Heart right ventricle (tissue), 16 donors: Measurements from ENCODE around the gene MOGAT1. TPM values are rescaled to one million over a fixed set of nuclear protein-coding genes. Genes with fewer than 3 reads are reported as not detected.

ENCODE experiments used
- ATAC-seq, 8 donors: fragments of 200-7000 bp; cut with Tn5 transposase; one replicate each; pipeline ENCODE4 v1.9.1; 2020; ENCODE audit warnings: mild to moderate bottlenecking in 8 of 8, moderate library complexity in 8 of 8, moderate number of reproducible peaks in 1 of 8
- DNase-seq, 2 donors: peaks; one replicate each; pipeline ENCODE4 v3.0.0-alpha.2; 2020
- H3K27ac ChIP-seq, 10 donors: fragments of 200-600 bp; sonication (generic) in 2 of 10; one replicate each; pipeline versions ENCODE4 v1.5.0 to v1.8.0; 2020 to 2022; ENCODE audit warnings: mild to moderate bottlenecking in 3 of 10
- H3K27me3 ChIP-seq, 7 donors: fragments of 200-600 bp; one replicate each; pipeline ENCODE4 v1.8.0; 2021 to 2022; ENCODE audit warnings: mild to moderate bottlenecking in 2 of 7
- H3K36me3 ChIP-seq, 9 donors: fragments of 200-600 bp; sonication (generic) in 1 of 9; one replicate each; pipeline versions ENCODE4 v1.5.0 to v1.8.0; 2020 to 2022; ENCODE audit warnings: mild to moderate bottlenecking in 2 of 9
- H3K4me1 ChIP-seq, 9 donors: fragments of 200-600 bp; sonication (generic) in 1 of 9; one replicate each; pipeline versions ENCODE4 v1.5.0 to v1.8.0; 2020 to 2022; ENCODE audit warnings: mild to moderate bottlenecking in 4 of 9
- H3K4me3 ChIP-seq, 10 donors: fragments of 200-600 bp; sonication (generic) in 2 of 10; one replicate each; pipeline versions ENCODE4 v1.5.0 to v1.8.0; 2020 to 2022; ENCODE audit warnings: mild to moderate bottlenecking in 7 of 10, moderate library complexity in 2 of 10
- H3K9me3 ChIP-seq, 11 donors: fragments of 200-600 bp in 10 of 11; sonication (generic) in 2 of 11; one replicate each; pipeline versions ENCODE4 v1.5.0 to v1.8.0; 2013 to 2022; ENCODE audit warnings: mild to moderate bottlenecking in 2 of 11, control low read depth in 1 of 11, moderate library complexity in 1 of 11
- CTCF ChIP-seq, 9 donors: fragments of 200-600 bp; sonication (generic) in 2 of 9; IDR thresholded peaks; one replicate each; pipeline versions ENCODE4 v1.5.0 to v1.8.0; 2021 to 2022; ENCODE audit warnings: antibody characterized with exemption in 9 of 9, mild to moderate bottlenecking in 5 of 9, moderate library complexity in 1 of 9
- WGBS, 2 donors: extraction: QIAGEN DNeasy Blood & Tissue Kit; methylation state at CpG; one replicate each; pipeline ENCODE4 v1.1.7; 2013; ENCODE audit warnings: inconsistent platforms in 1 of 2; 5-methylcytosine and 5-hydroxymethylcytosine counted together
- intact Hi-C, 10 donors: fragments of 100-400 bp; cut with DNase I; formaldehyde crosslinking; loops; one replicate each; pipeline versions ENCODE4 v1.11.1 to v1.14.2; 2022
- polyA plus RNA-seq, 2 donors: library from polyadenylated mRNA; stranded (reverse); fragments of 200-250 nt; gene quantifications; one replicate each; pipeline ENCODE4 v1.2.3, GENCODE V29; 2013
- total RNA-seq, 10 donors: library from RNA; stranded (reverse); fragmentation: NEBNext Ultra II Directional in 3 of 10; extraction: Animal tissue kit (Norgen Biotek cat#: 25700) in 3 of 10; gene quantifications; one replicate each; pipeline versions ENCODE4 v1.2.1 to v1.2.4, GENCODE V29; 2021 to 2023
- donor health status: Arrhythmogenic right ventricular cardiomyopathy.
- donor health status: ischemic (EF 13 %, LVEDD 7.1; RV severe dilation, severe dysfunction).
- donor health status: healthy with polysubstance abuse.
- donor health status: DM: no; HTN: yes; CAD: no.
- donor health status: DM: no; HTN: no; CAD: no.
- donor health status: ischemic (EF 25% LVEDD 6.9; RV normal size, moderate dysfunction).
- donor health status: ischemic (EF 25% LVEDD 5.7; RV mildly dilated, moderate dysfunction).
- donor health status: healthy.
- donor health status: DM: yes; HTN: yes; CAD: no.
- donor health status: Ischemic cardiomyopathy.
- donor health status: ischemic (EF 35%, LVEDD 5.7; RV mildly dilated, moderate dysfunction).
- donor health status: nonischemic (EF 11% LVEDD 7.7; RV severe dilation, severe dysfunction).
- donor health status: DM: yes; HTN: yes; CAD: no.
- donor health status: PGD.
- donor health status: ischemic (EF 29% LVEDD 5.4; RV normal size, mild dysfunction).
- donor health status: nonischemic (EF 23%, LVEDD 6.1; RV moderate dilation, normal function).

MOGAT1 gene
- total and polyA plus RNA-seq, 12 donors: 0.07 to 0.93 (median 0.56) TPM; not detected in 3

- ATAC-seq (no peak), DNase-seq (no peak)
- Histone ChIP-seq H3K9me3 (peaks cover 0 to 7% (median 0%) of the 10 kb centered on the region in 11 donors), H3K4me3 (no peak overlapping the region), H3K36me3 (no peaks in the 10 kb centered on the region), H3K4me1 (peaks cover 0 to 40% (median 19%) of the 10 kb centered on the region in 9 donors), H3K27me3 (no peaks in the 10 kb centered on the region), H3K27ac (no peak overlapping the region)
- WGBS, 2 donors: 55 to 63% methylated on average over 4 of the region's 4 CpGs
- intact Hi-C loops: no loop called here
- no peak for TF ChIP-seq CTCF (IDR thresholded peaks at IDR 0.05)
Observed at GRCh38 chr2:222732489-222733178, 61.2 kb downstream of the MOGAT1 start.

- DNase-seq (no peak), ATAC-seq (no peak)
- Histone ChIP-seq H3K36me3 (no peaks in the 10 kb centered on the region), H3K9me3 (peaks cover 0 to 7% (median 0%) of the 10 kb centered on the region in 11 donors), H3K27ac (peak overlapping the region in 1 of 10 donors; percentile 62), H3K4me3 (no peak overlapping the region), H3K27me3 (no peaks in the 10 kb centered on the region), H3K4me1 (peaks cover 0 to 40% (median 19%) of the 10 kb centered on the region in 9 donors)
- WGBS, 2 donors: 81 to 92% methylated on average over 3 of the region's 3 CpGs
- intact Hi-C loops: no loop called here
- no peak for TF ChIP-seq CTCF (IDR thresholded peaks at IDR 0.05)
Observed at GRCh38 chr2:222733470-222733845, 62.0 kb downstream of the MOGAT1 start.

- intact Hi-C loops: no loop called here
- DNase-seq: peak in 1 of 2 donors; percentile 20
- Histone ChIP-seq H3K27ac (peak overlapping the region in 7 of 10 donors; percentile 13 to 71 (median 45)), H3K36me3 (no peaks in the 10 kb centered on the region), H3K4me3 (no peak overlapping the region), H3K27me3 (no peaks in the 10 kb centered on the region), H3K4me1 (peaks cover 0 to 41% (median 19%) of the 10 kb centered on the region in 9 donors), H3K9me3 (peaks cover 0 to 7% (median 0%) of the 10 kb centered on the region in 11 donors)
- peak; percentile 19 to 61 (median 49) for ATAC-seq
- TF ChIP-seq CTCF (IDR thresholded peaks at IDR 0.05): no peak
- WGBS, 2 donors: 60 to 71% methylated on average over 10 of the region's 10 CpGs
Observed at GRCh38 chr2:222733846-222734702, 62.6 kb downstream of the MOGAT1 start.

- intact Hi-C loops: loop anchor here in 1 of 10 donors (5.0 kb wide), 1 partner anchor 53 kb away; no protein-coding TSS in a partner anchor
- Histone ChIP-seq H3K27ac (peak overlapping the region in 5 of 10 donors; percentile 44 to 71 (median 56)), H3K27me3 (no peaks in the 10 kb centered on the region), H3K36me3 (no peaks in the 10 kb centered on the region), H3K4me3 (no peak overlapping the region), H3K9me3 (peaks cover 0 to 7% (median 0%) of the 10 kb centered on the region in 11 donors), H3K4me1 (peaks cover 0 to 47% (median 19%) of the 10 kb centered on the region in 9 donors)
- TF ChIP-seq CTCF (IDR thresholded peaks at IDR 0.05): no peak
- WGBS, 2 donors: 81 to 84% methylated on average over 1 of the region's 1 CpG
- ATAC-seq (no peak), DNase-seq (no peak)
Observed at GRCh38 chr2:222734703-222735014, 63.2 kb downstream of the MOGAT1 start.
